Measurements from ENCODE around the gene GOLGA6L2.
"Not testable (repeated sequence)": the region's sequence is repeated elsewhere in the genome, so short reads cannot be mapped to it uniquely, and the experiment has no call there.

GRCh38 chr15:23425327-23425726 is 21.7 kb downstream of the GOLGA6L2 start:
- not testable (repeated sequence) for TF ChIP-seq CTCF (IDR thresholded peaks at IDR 0.05); MAX (IDR thresholded peaks at IDR 0.05; ENCODE audit: low read depth)
